Measurements from ENCODE around the gene PERM1.

DNA sequence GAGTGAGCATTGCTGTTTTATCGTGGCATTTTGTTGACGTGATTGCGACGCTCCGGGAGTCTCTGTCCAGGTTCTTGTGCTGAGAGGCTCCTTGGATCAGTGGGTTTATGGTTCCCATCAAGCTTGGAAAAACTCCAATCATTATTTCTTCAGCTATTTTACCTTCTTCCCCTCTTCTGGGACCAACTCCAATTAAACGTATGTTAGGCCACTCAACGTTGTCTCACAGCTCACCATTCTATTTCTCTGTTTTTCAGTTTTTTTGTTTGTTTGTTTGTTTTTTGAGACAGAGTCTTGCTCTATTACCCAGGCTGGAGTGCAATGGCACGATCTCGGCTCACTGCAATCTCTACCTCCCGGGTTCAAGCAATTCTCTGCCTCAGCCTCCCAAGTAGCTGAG, 10.0 kb upstream of the PERM1 start:
- TF ChIP-seq, protein P1, sequence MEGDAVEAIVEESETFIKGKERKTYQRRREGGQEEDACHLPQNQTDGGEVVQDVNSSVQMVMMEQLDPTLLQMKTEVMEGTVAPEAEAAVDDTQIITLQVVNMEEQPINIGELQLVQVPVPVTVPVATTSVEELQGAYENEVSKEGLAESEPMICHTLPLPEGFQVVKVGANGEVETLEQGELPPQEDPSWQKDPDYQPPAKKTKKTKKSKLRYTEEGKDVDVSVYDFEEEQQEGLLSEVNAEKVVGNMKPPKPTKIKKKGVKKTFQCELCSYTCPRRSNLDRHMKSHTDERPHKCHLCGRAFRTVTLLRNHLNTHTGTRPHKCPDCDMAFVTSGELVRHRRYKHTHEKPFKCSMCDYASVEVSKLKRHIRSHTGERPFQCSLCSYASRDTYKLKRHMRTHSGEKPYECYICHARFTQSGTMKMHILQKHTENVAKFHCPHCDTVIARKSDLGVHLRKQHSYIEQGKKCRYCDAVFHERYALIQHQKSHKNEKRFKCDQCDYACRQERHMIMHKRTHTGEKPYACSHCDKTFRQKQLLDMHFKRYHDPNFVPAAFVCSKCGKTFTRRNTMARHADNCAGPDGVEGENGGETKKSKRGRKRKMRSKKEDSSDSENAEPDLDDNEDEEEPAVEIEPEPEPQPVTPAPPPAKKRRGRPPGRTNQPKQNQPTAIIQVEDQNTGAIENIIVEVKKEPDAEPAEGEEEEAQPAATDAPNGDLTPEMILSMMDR (IDR thresholded peaks at IDR 0.05) = no peak
- TF ChIP-seq POLR2AphosphoS5 (IDR thresholded peaks at IDR 0.05) (no peak), POLR2A (IDR thresholded peaks at IDR 0.05) (no peak)
